Measurements from ENCODE around the gene SPDYE5.
"Not testable (repeated sequence)": the region's sequence is repeated elsewhere in the genome, so short reads cannot be mapped to it uniquely, and the experiment has no call there.

The SPDYE5 gene, protein sequence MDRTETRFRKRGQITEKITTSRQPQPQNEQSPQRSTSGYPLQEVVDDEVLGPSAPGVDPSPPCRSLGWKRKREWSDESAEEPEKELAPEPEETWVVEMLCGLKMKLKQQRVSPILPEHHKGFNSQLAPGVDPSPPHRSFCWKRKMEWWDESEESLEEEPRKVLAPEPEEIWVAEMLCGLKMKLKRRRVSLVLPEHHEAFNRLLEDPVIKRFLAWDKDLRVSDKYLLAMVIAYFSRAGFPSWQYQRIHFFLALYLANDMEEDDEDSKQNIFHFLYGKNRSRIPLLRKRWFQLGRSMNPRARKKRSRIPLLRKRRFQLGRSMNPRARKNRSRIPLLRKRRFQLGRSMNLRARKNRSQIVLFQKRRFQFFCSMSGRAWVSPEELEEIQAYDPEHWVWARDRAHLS

DNA sequence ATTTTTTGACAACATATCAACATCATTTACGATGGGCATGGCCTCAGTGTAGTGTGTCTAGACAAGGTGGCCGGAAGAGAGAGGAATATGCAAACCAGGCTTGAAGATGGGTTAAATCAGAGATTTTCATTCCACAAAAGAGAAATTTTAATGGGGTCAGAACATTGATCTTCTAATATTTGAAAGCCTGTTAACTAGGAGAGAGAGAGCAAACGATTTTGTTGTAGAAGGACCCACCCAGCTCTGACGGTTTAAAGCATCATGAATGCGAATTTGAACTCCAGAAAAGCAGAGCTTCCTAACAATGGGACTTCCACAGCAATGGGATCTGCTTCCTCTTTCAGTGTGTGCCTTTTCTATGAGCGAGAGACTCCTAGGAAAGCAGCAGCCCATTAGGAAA, at the start of gene SPDYE5:
SPDYE5 (plus strand) TSS at position 301 of the 400 bp plus-strand sequence. CDS start 1,728 bp downstream, outside the sequence.
- not testable (repeated sequence) for DNase-seq (ENCODE audit: low read depth in 3 of 3)

DNA sequence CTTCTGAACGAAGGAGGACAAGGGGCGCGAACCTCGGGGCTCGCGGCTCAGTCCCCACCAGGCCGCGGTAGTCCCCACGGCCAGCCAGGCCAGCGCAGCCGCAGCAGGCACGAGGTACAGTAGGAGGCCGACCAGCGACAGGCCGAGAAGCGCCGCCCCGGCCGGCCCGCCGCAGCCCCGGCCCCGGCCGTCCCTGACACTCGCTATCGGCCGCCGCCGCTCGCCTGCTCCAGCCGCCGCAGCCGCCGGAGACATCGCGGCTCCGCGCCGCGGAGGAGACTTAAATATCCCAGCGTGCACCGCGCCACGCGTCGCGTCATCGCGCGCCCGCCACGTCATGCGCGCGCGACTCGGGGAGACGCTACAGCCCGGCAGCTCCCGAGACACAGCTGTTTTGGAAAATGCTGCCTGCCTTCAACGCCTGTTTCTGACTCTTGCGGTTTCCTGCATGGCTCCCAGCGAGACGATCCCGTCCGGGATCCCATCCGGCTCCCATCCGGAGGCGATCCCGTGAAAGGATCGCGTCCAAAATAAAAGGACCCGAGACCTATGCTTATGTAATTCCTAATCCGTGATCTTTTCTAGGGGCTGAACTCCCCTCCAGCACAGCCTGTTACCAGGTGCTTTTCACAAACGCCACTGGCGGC, 49.5 kb upstream of the SPDYE5 start:
- peak in 1 of 3 experiments; percentile 6 for DNase-seq (ENCODE audit: low read depth in 3 of 3)

DNA sequence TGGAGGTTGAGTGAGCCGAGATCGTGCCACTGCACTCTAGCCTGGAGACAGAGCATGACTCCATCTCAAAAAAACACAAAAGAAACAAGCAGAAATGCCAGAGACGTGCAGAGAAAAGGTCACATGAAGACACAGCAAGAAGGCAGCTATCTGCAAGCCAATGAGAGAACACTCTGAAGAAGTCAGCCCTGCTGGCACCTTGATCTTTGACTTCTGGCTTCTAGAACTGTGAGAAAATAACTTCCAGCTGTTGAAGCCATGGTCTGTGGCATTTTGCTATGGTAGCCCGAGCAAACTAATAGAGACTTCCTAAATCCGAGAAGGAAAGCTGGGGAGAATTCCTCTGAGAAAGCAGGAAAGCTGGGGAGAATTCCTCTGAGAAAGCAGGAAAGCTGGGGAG, 42.2 kb upstream of the SPDYE5 start:
- DNase-seq (ENCODE audit: low read depth in 3 of 3), result not testable (repeated sequence)

DNA sequence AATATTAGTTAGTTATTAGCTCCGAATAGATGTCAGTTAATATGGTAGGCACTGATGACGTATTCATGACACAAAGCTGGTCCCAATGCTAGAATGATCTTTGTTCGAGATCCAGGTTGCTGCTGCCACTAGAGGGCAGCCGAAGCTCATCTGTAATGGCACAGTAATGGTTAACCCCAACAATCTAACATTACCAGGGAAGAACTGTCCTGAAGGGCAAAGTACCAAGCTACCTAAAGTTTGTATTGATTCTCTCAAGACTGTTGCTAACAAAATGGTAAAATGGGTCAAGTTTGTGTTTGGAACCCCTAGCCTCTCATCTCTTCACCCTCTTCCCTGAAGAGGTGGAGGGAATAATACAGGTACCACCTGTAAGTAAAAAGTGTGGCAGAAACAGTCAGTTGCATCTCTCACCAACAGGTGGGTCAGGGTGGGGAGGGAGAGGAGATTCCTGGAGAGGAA, 39.6 kb upstream of the SPDYE5 start:
- not testable (repeated sequence) for DNase-seq (ENCODE audit: low read depth in 3 of 3)

DNA sequence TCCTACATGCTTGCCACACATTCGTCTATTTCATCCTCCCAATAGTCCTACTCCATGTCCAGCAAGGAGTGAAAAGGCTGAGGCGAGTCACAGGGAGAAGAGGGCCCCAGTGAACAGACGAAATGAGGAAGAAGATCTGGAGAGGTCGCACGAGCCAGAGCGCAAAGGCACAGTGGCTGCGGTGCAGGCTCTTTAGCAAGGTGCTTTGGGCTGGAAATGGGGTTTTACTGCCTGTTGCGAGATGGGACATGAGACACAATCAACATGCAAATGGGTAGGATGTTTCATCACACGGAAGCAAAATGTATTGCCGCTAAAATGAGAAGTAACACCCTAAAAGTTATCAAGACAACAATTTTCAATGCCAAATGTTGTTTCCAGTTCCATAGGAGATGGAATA, 35.7 kb upstream of the SPDYE5 start:
- DNase-seq (ENCODE audit: low read depth in 3 of 3), result not testable (repeated sequence)

DNA sequence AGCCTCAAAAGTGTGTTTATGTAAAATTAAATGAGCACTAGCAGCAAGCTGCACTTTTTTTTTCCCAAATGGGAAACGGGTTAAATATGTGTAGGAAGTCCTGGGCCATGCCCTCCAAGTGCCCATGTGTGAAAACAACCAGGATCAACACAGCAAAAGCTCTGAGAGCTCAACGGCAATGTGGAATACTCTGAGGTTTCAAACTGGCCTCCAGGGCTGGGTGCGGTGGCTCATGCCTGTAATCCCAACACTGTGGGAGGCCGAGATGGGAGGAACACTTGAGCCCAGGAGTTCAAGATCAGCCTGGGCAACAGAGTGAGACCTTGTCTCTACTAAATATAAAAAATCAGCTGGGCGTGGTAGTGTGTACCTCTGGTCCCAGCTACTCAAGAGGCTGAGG, 34.1 kb upstream of the SPDYE5 start:
- not testable (repeated sequence) for DNase-seq (ENCODE audit: low read depth in 3 of 3)

DNA sequence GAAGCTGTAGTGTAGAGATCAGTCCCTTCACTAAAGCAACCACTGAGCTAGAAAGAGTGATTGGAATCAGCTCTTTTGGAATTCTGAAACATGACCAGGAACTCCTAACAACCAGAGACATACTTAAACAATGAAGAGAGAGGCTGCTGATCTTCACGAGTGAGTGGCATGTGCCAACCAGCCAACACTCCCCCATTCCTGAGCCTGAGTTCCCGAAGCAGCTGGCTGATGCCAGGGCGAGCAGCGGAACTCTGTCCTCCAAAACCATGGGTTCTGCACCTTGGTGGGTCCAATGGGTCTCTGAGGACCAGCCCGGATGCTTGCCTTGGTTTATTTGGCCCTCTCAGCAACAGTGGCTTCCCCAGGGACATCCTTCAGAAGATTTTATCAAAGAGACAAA, 31.6 kb upstream of the SPDYE5 start:
- not testable (repeated sequence) for DNase-seq (ENCODE audit: low read depth in 3 of 3)

DNA sequence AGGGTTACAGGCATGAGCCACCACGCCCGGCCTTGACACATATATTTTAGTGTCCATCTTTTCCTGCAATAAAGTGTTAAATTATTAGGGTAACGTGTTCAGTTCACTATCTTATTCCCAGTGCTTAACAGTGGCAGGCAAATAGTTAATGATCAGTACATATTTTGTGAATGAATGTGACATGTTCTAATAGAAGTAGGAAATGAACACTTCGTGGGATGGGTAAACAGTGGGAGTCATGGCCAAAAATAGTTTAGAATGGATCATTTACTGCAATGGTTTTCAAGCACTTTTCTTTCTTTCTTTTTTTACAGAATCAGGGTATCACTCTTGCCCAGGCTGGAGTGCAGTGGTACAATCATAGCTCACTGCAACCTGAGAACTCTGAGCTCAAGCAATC, 22.0 kb upstream of the SPDYE5 start:
- not testable (repeated sequence) for DNase-seq (ENCODE audit: low read depth in 3 of 3)

DNA sequence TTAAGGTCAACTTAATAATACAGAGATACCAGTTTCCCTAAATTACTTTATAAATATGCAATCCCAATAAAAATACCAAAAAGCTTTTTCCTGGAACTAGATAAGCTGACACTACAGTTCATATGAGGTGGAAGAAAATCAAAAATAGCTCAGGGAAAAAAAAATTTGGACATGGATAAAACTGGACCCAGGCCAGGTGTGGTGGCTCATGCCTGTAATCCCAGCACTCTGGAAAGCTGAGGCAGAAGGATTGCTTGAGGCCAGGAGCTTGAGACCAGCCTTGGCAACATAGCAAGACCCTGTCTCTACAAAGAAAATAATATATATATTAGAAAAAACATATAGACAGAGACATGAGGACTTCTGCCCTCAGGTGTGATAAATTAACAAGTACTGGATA, 14.7 kb upstream of the SPDYE5 start:
- DNase-seq (ENCODE audit: low read depth in 3 of 3), result not testable (repeated sequence)

DNA sequence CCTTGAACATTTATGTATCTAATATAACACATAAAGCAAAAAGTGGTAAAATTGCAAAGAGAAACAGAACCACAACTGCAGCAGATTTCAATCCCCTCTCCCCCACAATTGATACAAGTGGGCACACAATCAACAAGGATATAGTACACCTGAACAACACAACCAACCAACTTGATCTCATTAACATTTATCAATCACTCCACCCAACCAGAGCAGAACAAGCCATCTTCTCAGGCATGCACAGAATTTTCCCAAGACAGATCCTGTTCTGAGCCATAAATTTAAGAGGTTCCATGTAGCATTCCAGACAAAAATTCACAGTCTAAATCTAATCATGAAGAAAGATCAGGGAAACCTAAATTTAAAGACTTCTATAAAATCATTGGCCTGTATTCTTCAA, 11.8 kb upstream of the SPDYE5 start:
- DNase-seq (ENCODE audit: low read depth in 3 of 3), result not testable (repeated sequence)

DNA sequence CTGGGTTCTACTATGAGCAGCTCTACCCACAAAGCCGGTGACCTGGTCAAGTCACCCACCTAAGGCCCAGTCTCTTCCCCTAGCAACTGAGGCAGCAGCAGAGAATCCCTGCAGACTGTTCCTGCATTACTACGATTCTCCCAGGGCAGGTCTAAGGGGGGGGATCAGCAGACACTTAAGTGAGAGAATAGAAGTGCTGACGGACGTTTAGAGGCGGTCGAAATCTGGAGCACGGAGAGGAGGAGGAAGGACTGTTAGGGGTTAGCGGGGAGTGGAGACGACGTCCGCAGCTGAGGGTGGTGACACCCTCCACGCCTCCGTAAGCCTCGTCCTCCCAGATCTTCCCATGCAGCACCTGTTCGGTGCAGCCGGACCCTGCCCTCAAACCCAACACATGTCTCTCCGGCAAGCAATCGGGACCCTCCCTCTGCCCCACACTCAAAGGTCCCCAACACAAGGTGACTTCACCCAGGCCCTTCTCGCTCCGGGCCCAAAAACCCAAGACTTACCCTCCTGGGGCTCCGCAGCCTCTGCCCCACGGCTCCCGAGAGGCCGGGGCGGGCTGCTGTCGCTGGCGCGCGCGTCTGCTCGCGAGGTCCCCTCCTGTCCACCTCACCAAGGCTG, 6.7 kb upstream of the SPDYE5 start:
- peak in 1 of 3 experiments; percentile 7 for DNase-seq (ENCODE audit: low read depth in 3 of 3)

DNA sequence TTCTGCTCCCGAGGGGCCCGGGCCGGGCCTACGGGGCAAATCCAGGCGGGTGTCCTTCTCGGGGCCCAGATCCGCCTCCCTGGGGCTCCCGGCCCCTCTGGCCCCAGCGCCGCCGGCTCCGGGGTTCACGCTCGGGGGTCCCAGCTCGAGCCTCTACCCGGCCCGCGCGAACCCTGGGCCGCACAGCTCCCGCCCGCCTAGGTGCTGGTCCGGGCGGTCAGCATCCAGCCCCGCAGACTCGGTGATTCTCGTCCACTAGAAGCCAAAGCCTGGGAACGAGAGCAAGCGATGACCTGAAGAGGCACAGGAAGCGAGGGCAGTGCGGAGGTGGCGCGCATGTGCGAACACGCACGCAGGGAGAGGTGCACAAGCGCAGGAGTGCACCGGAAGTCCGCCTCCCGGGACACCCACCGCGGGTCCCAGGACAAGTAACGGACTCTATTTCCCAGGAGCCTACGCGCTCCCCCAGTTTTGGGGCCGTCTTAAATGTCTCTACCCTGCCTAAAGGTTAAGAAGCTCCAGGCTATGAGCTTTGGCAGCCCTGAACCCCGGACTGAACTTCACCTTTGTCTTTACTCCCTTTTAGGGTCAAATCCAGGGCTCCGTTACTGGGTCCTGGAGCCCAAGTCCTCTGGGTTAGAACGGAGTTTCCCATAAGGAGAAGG, 6.0 kb upstream of the SPDYE5 start, which contains the start of gene POM121C:
POM121C (minus strand) TSS at position 321 of the 665 bp plus-strand sequence. CDS start 44,803 bp downstream, outside the sequence.
- DNase-seq (ENCODE audit: low read depth in 3 of 3), result peak; percentile 80 to 89 (median 83)

DNA sequence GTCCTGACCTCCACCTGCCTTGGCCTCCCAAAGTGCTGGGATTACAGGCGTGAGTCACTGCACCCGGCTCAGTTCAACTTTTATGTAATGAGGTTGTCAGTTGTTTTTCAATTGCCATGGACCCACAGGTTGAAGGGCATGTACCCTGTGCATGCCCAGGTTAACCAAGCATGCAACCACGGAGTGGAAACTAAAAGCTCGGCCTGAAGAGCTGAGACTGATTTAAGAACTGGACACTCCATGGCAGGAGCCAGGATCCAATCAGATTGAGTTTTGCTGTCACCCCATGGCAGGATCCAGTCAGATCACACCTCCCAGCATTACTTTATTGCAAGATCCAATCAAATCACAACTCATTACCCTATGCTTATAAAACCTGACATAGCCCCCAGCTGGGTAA, 16.9 kb downstream of the SPDYE5 start:
- not testable (repeated sequence) for DNase-seq (ENCODE audit: low read depth in 3 of 3)

DNA sequence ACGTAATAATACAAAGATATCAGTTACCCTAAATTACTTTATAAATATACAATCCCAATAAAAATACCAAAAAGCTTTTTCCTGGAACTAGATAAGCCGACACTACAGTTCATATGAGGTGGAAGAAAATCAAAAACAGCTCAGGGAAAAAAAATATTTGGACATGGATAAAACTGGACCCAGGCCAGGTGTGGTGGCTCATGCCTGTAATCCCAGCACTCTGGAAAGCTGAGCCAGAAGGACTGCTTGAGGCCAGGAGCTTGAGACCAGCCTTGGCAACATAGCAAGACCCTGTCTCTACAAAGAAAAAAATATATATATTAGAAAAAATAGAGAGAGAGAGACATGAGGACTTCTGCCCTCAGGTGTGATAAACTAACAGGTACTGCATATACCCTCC, 26.7 kb downstream of the SPDYE5 start:
- not testable (repeated sequence) for DNase-seq (ENCODE audit: low read depth in 3 of 3)

DNA sequence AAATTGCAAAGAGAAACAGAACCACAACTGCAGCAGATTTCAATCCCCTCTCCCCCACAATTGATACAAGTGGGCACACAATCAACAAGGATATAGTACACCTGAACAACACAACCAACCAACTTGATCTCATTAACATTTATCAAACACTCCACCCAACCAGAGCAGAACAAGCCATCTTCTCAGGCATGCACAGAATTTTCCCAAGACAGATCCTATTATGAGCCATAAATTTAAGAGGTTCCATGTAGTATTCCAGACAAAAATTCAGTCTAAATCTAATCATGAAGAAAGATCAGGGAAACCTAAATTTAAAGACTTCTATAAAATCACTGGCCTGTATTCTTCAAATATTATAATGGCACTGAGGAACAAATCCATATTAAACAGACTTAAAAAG, 29.6 kb downstream of the SPDYE5 start:
- DNase-seq (ENCODE audit: low read depth in 3 of 3), result not testable (repeated sequence)

DNA sequence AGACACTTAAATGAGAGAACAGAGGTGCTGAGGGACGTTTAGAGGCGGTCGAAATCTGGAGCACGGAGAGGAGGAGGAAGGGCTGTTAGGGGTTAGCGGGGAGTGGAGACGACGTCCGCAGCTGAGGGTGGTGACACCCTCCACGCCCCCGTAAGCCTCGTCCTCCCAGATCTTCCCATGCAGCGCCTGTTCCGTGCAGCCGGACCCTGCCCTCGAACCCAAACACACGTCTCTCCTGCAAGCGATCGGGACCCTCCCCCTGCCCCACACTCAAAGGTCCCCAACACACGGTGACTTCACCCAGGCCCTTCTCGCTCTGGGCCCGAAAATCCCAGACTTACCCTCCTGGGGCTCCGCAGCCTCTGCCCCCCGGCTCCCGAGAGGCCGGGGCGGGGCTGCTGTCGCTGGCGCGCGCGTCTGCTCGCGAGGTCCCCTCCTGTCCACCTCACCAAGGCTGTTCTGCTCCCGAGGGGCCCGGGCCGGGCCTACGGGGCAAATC, 35.2 kb downstream of the SPDYE5 start:
- DNase-seq (ENCODE audit: low read depth in 3 of 3), result not testable (repeated sequence)

DNA sequence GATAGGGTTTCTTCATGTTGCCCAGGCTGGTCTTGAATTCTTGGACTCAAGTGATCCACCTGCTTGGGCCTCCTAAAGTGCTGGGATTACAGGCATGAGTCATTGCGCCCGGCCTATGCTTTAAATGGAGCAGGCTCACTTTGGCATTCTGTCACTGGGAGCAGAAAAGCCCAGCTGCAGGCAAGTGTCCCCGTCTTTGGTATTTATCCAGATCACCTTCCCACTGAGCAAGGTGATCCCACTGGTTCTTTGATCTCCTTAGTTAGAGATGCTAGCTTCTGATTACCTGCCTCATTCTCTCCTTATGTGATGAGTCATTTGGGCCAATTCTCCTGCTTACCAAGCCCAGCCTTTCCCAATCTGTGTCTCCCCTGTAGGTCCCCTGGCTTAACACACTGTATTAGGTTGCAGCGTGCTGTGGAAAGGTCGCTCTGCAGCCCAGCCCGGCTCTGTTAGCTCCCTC, 39.3 kb downstream of the SPDYE5 start:
- no peak for DNase-seq (ENCODE audit: low read depth in 3 of 3)

DNA sequence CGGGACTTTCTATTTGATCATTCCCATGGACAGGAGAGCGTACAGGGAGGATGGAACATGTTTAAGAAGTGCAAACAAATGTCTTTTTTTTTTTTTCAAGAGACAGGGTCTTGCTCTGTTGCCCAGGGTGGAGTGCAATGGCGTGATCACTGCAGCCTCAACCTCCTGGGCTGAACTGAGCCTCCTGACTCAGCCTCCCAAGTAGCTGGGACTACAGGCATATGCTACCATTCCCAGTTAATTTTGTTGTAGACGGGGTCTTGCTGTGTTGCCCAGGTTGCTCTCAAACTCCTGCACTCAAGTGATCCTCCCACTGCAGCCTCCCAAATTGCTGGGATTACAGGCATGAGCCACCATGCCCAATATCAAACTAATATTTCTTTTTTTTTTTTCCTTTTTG, 40.5 kb downstream of the SPDYE5 start:
- no peak for DNase-seq (ENCODE audit: low read depth in 3 of 3)

DNA sequence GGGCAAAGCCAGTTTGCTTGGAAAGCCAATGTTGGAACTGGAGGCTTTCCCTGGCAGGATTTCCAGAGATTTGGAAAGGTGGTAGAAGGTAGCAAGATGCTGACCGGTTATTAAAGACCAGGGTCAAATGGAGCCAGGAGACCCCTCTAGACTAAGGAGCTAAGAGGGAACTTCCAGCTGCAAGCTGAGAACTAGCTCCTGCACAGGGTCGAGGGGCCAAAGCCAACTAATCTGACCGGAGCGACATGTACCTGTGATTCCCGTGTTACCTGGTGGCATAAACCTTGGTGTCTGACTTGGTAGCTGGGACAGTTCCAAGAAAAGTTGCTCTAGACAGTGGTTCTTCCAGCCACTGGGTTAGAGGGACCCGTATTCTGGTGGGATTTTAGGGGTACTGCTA, 41.8 kb downstream of the SPDYE5 start:
- no peak for DNase-seq (ENCODE audit: low read depth in 3 of 3)

DNA sequence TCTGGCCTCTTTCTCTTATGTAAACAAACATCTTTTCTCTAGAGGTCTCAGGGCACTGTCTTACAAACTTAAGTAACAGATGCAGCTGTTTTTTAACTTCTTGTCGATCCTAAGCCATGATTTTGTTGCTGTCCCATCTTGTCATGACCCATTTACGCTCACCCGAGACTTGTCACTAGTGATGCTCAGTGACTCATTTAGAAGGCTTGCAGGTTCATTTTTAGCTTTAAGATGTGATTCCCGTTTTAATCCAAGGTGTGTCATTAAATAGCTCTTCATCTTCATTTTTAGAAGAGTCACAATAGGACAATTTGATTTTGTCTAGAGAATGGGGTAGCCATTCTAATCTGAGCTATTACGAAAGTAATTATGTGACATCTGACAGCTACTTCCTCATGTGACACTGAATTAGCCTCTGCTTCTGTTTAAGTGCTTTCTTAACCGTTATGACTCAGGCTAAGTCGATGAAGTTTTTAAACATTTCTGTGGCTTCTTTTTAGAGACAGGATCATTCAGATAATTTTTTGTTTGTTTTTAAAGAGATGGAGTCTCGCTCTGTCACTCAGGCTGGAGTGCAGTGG, 42.7 kb downstream of the SPDYE5 start:
- no peak for DNase-seq (ENCODE audit: low read depth in 3 of 3)

DNA sequence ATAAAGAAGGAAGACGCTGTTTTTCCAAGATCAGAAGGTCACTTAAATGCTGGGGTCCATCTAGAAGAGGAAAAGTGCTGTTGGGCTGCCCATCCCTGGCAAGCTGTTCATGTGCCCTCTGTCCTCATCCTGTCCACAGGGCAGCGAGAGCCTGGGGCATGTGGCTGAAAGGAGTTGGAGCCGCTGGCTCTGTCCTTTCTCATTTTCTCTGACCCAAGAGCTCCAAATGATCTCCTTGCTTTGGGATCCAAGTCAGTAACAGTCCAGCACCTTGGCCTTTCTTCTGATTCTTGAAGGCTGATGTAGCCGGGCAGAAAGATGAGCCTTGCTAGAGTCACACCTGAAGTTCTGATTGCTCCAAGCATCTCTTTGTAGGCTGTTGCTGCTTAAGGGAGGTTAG, 44.4 kb downstream of the SPDYE5 start:
- no peak for DNase-seq (ENCODE audit: low read depth in 3 of 3)
